Right cardiac atrium (tissue), 5 donors: Measurements from ENCODE around the gene EEF1AKMT2. TPM values are rescaled to one million over a fixed set of nuclear protein-coding genes. Genes with fewer than 3 reads are reported as not detected.
"Not testable (repeated sequence)": the region's sequence is repeated elsewhere in the genome, so short reads cannot be mapped to it uniquely, and the experiment has no call there.

Experiments
- ATAC-seq, 2 donors: fragments of 200-7000 bp; cut with Tn5 transposase; one replicate each; pipeline versions ENCODE4 v1.8.0 to v1.9.1; 2020; ENCODE audit warnings: moderate library complexity in 2 of 2, mild to moderate bottlenecking in 1 of 2
- DNase-seq, 3 donors: peaks; one replicate each; pipeline ENCODE4 v3.0.0-alpha.2; 2020
- H3K27ac ChIP-seq: one replicate; pipeline ENCODE4 v1.5.1; 2013; ENCODE audit warnings: mild to moderate bottlenecking, low read length, control low read depth, moderate library complexity
- H3K27me3 ChIP-seq: one replicate; pipeline ENCODE4 v1.6.1; 2013; ENCODE audit not compliant: control insufficient read depth, insufficient read depth
- H3K4me1 ChIP-seq: one replicate; pipeline ENCODE4 v1.6.1; 2013; ENCODE audit warnings: low read length; ENCODE audit not compliant: control insufficient read depth, insufficient read depth
- H3K4me3 ChIP-seq: one replicate; pipeline ENCODE4 v1.5.1; 2013; ENCODE audit warnings: low read length, control low read depth
- H3K9me3 ChIP-seq: one replicate; pipeline ENCODE4 v1.6.1; 2013; ENCODE audit warnings: low read length; ENCODE audit not compliant: control insufficient read depth
- WGBS: extraction: QIAGEN DNeasy Blood & Tissue Kit; methylation state at CpG from one replicate; pipeline ENCODE4 v1.1.7; 2013; 5-methylcytosine and 5-hydroxymethylcytosine counted together
- intact Hi-C, 4 donors: fragments of 100-400 bp; cut with DNase I; formaldehyde crosslinking; loops; one replicate each; pipeline versions ENCODE4 v1.11.0 to v1.14.0; 2022 to 2023
- long read RNA-seq, 4 donors: library from polyadenylated mRNA; unstranded; transcript quantifications; one replicate each; pipeline ENCODE4 v2.0.0, GENCODE V29; 2020 to 2021
- polyA plus RNA-seq: library from polyadenylated mRNA; stranded (reverse); fragments of 200-250 nt; gene quantifications from one replicate; pipeline ENCODE4 v1.2.3, GENCODE V29; 2013
- total RNA-seq, 4 donors: library from RNA; stranded (reverse); fragmentation: NEBNext Ultra II Directional; extraction: Animal tissue kit (Norgen Biotek cat#: 25700); gene quantifications; one replicate each; pipeline ENCODE4 v1.2.1, GENCODE V29; 2021
- donor health status: healthy with polysubstance abuse.
- donor health status: DM: no; HTN: yes; CAD: no.
- donor health status: DM: no; HTN: no; CAD: no.
- donor health status: DM: no; HTN: yes; CAD: no; lungs with severe emphysema.
- donor health status: DM: yes; HTN: yes; CAD: no.

The EEF1AKMT2 gene
- total RNA-seq (10 to 100 TPM; 10.6 to 14.5 (median 12.2) TPM), polyA plus RNA-seq (8.9 TPM)
- long read RNA-seq, donor 1, transcript EEF1AKMT2-201 (7 exons, 1,462 nt) = major isoform, 7 of 14 reads
- long read RNA-seq, donor 1, partial matches to known transcripts = 0 of 14 reads
- long read RNA-seq, donor 1, other reads (novel, unspliced or antisense) = 3 of 14 reads
- long read RNA-seq, donor 2, partial matches to known transcripts = 0 of 6 reads
- long read RNA-seq, donor 2, other reads (novel, unspliced or antisense) = 3 of 6 reads
- long read RNA-seq, donor 3, transcript EEF1AKMT2-202 (6 exons, 1,013 nt) = minor isoform, 6 of 37 reads
- long read RNA-seq, donor 3, transcript EEF1AKMT2-203 (7 exons, 3,587 nt) = minor isoform, 7 of 37 reads
- long read RNA-seq, donor 3, transcript EEF1AKMT2-201 (7 exons, 1,462 nt) = major isoform, 21 of 37 reads
- long read RNA-seq, donor 3, partial matches to known transcripts = 0 of 37 reads
- long read RNA-seq, donor 3, other reads (novel, unspliced or antisense) = 3 of 37 reads
- long read RNA-seq, donor 4, partial matches to known transcripts = 0 of 7 reads
- long read RNA-seq, donor 4, other reads (novel, unspliced or antisense) = 1 of 7 reads

DNA sequence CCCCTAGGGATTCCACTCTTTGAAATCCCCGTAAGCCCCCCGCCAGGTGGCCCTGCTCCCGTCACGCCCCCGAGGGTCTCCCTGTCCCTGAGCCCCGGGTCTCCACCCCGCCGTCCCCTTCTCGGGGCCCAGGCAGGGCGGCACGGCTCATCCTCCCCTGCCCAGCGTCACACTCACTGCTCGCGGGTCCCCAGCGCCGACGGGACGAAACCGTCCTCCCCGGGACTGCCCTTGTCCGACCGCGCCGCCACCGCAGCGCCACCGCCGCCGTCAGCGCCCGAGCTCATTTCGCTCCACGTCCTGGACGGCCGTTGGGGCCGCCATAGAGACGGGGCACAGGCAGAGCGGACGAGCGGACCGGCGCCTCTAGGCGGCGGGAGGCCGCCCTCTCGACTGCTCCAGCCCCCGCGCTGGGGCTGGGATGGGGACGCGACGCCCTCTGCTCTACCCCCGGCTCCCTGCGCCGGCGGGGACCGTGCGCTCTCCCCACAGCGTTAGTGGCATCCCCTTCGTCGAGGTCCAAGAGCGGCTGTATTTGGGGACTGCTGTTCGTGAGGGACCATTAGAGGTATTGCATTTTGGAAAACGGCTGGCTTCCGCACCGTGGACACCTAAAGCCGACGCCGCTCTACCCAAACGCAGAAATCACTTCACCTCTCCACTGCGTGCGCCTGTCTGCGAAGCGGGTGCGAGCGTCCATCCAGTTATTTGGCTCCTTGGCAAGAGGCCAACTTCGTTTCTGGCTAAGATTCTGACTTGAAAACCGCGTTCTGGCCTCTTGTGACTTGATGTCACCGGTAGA is at the start of gene EEF1AKMT2:
EEF1AKMT2 (minus strand) TSS at position 341 of the 802 bp plus-strand sequence; CDS start at position 287, 54 bp downstream.
- peak; percentile 98 to 99 for ATAC-seq
- Histone ChIP-seq H3K4me3 (peak within 1 kb of the TSS; percentile 80), H3K4me1 (no peaks in the 10 kb centered on the region), H3K9me3 (no peaks in the 10 kb centered on the region), H3K27ac (peak within 1 kb of the TSS; percentile 77), H3K27me3 (no peaks in the 10 kb centered on the region)
- under 1% methylated on average over 79 of the region's 79 CpGs for WGBS
- peak; percentile 88 to 95 (median 95) for DNase-seq
- intact Hi-C loops = no loop called here

DNA sequence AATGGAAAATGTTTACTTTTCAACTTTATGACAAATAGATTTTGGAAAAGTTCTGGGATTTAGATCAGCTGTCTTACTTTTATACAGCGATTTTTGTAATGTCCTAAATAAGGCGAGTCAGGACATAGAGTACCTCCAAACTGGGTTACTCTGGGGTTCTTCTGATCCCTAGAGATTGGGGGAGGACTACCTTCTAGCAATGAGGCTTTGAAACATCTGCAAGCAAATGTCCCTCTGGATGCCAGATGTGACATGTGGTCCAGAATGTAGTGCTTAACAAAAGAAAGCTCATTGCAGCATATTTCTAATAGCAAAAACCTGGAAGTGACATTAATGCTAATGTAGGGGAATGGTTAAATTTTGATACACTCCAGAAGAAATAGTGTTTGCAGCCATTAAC is 46.0 kb upstream of the EEF1AKMT2 start:
- Histone ChIP-seq H3K4me1 (no peaks in the 10 kb centered on the region), H3K27me3 (no peaks in the 10 kb centered on the region), H3K9me3 (no peaks in the 10 kb centered on the region), H3K4me3 (no peak overlapping the region), H3K27ac (no peak overlapping the region)
- WGBS = 93% methylated on average over 2 of the region's 2 CpGs
- ATAC-seq = no peak
- intact Hi-C loops = no loop called here
- DNase-seq = no peak

DNA sequence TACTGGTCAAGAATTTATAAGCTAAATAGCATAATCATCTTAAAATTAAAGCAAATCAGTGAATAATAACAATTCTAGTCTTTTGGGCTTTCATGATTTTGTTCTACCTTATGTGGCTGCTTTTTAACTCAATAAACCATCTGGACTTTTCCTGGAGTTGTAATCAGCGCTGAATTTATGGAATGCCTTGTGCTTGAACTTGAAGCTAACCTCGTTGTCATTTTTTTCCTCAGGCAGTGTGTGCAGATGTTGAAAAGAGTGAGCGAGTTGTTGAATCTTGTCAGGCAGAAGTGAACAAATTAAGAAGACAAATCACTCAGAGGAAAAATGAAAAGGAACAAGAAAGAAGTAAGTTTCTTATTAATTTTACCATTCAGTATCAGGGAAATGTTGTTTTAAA is 39.4 kb upstream of the EEF1AKMT2 start:
- no peak for DNase-seq
- no peak for ATAC-seq

DNA sequence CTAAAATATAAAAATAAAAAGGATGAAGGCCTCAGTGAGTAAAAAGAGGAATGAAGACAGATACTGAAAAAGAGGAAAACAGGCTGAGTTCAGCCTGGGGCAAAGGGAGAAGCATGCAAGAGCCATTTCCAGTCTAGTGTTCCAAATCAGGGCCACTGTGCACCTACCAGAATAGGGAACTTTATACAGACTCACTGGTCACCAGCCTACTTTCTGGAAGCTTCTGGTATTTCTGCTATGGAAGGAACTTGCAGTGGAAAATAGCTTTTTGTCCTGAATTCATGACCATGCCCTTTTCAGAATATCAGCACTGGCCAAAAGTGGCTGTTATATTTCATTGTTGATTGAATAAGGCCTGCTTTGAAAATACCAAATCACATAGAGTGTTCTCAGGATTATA is 38.8 kb upstream of the EEF1AKMT2 start:
- no peaks in the 10 kb centered on the region for H3K4me1 ChIP-seq
- no peak for ATAC-seq
- no peaks in the 10 kb centered on the region for H3K9me3 ChIP-seq
- H3K27ac ChIP-seq = no peak overlapping the region
- H3K4me3 ChIP-seq = no peak overlapping the region
- DNase-seq = no peak
- intact Hi-C loops = no loop called here
- H3K27me3 ChIP-seq = no peaks in the 10 kb centered on the region

More for the DNA sequence above, 39.4 kb upstream of the EEF1AKMT2 start:
- Histone ChIP-seq H3K27ac (no peak overlapping the region), H3K4me3 (no peak overlapping the region), H3K27me3 (no peaks in the 10 kb centered on the region), H3K9me3 (no peaks in the 10 kb centered on the region), H3K4me1 (no peaks in the 10 kb centered on the region)
- intact Hi-C loops = no loop called here
- WGBS = 73% methylated on average over 3 of the region's 3 CpGs

DNA sequence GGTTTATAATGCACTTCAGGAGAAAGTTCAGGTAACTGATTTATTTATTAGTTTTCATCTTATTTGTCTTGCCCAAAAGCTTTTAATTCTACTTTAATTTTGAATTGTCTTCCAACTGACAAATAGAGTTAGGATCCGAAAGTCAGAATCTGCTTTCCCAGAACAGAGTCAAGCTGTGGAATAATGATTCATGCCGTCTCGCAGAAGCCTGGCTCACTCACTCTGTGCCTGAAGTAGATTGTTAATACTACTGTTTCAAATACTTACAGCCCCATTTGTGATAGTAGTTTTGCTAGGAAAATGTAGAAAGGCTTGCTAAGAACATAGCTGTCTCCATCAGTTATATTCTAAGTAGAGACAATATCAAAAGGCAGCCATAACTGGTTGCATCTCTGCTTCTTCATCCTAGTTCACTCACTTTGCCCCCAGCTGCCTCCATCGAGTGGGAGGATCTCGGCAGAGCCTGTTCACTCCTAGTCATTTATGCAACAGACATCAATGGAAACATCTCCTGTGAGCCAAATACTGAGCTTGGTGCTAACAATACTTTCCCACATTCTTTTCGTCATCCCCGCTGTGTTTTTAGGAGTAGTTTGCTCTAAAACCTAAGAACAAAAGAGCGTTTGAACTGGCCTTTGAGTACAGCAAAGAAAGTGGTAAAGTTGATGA is 37.9 kb upstream of the EEF1AKMT2 start:
- Histone ChIP-seq H3K4me3 (no peak overlapping the region), H3K4me1 (no peaks in the 10 kb centered on the region), H3K9me3 (no peaks in the 10 kb centered on the region), H3K27me3 (no peaks in the 10 kb centered on the region), H3K27ac (no peak overlapping the region)
- DNase-seq (no peak), ATAC-seq (no peak)
- 88% methylated on average over 8 of the region's 8 CpGs for WGBS
- intact Hi-C loops = loop anchor here in 3 of 4 donors (5.0 to 10.0 kb wide), 2 partner anchors 295 to 297 kb away; no protein-coding TSS in a partner anchor

DNA sequence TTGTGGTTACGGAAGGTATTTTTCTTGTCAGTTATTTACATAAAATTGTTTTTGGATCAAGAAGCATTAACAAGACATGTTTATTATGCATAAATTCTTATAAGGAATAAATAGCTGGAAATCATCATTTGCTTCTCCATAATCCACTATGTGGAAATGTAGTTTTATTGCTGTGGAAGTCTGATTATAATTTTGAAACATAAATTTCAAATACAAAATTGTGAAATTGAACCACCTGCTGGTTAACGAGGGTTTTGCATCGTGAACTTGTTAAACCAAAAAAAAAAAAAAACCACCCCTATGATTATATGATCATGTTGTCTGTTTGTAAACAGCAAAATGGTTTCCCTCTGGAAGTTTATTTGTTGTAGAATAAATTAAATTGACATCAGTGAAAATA is 35.8 kb upstream of the EEF1AKMT2 start:
- ATAC-seq (no peak), DNase-seq (no peak)
- Histone ChIP-seq H3K27me3 (no peaks in the 10 kb centered on the region), H3K4me3 (no peak overlapping the region), H3K4me1 (no peaks in the 10 kb centered on the region), H3K27ac (no peak overlapping the region), H3K9me3 (no peaks in the 10 kb centered on the region)
- WGBS = 47% methylated on average over 3 of the region's 3 CpGs
- intact Hi-C loops = loop anchor here in 3 of 4 donors (5.0 to 10.0 kb wide), 2 partner anchors 293 to 295 kb away; no protein-coding TSS in a partner anchor

DNA sequence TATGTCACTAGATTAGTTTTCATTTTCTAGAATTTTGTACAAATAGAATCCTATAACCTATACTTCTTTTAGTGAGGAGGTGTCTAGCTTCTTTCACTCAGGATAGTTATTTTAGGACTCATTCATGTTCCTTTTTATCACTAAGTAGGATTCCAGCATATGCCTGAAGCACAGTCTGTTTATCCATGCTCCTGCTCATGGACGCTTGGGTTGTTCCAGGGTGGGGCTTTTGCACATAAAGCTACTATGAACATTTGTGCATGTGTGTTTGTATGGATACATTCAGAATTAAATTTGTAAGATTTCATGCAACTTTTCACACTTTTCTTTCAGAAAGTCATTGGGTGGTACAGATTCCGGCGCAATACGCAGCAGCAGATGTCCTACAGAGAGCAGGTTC is 34.6 kb upstream of the EEF1AKMT2 start:
- intact Hi-C loops = loop anchor here in 3 of 4 donors (5.0 to 10.0 kb wide), 2 partner anchors 291 to 294 kb away; no protein-coding TSS in a partner anchor
- no peak overlapping the region for H3K4me3 ChIP-seq
- H3K4me1 ChIP-seq = no peaks in the 10 kb centered on the region
- WGBS = 89% methylated on average over 4 of the region's 4 CpGs
- no peak for ATAC-seq
- no peaks in the 10 kb centered on the region for H3K9me3 ChIP-seq
- H3K27me3 ChIP-seq = no peaks in the 10 kb centered on the region
- DNase-seq = no peak
- H3K27ac ChIP-seq = no peak overlapping the region

DNA sequence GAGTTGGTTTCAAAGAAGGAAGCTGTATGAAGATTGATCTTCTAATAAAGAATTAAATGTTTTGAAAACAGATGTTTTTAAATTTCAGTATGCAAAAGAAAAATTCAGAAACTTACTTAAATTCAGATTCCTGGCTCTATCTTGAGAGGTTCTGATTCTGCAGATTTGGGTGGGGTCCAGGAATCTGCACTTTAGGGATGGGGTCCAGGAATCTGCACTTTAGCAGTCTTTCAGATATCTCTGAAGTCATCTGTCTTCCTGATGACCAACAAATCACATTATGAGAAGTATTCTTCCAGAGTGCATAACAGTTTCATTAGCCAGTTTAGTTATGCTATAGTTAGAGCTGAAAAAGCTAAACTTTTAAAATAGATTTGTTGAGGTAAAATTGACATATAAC is 34.0 kb upstream of the EEF1AKMT2 start:
- DNase-seq = no peak
- intact Hi-C loops = loop anchor here in 3 of 4 donors (5.0 to 10.0 kb wide), 2 partner anchors 291 to 293 kb away; no protein-coding TSS in a partner anchor
- no peak overlapping the region for H3K4me3 ChIP-seq
- ATAC-seq = no peak
- no peak overlapping the region for H3K27ac ChIP-seq
- no peaks in the 10 kb centered on the region for H3K9me3 ChIP-seq
- H3K27me3 ChIP-seq = no peaks in the 10 kb centered on the region
- H3K4me1 ChIP-seq = no peaks in the 10 kb centered on the region

DNA sequence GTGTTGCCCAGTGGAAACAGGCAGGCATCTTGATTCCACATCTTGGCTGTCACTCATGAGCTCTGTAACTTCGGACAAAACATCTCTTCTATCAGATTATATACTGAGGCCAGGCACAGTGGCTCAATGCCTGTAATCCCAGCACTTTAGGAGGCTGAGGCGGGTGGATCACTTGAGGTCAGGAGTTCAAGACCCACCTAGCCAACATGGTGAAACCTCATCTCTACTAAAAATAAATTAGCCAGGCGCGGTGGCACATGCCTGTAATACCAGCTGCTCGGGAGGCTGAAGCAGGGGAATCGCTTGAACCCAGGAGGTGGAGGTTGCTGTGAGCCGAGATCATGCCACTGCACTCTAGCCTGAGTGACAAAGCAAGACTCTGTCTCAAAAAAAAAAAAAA is 33.2 kb upstream of the EEF1AKMT2 start:
- H3K27ac ChIP-seq, ATAC-seq, DNase-seq, H3K9me3 ChIP-seq, H3K4me1 ChIP-seq, H3K4me3 ChIP-seq, H3K27me3 ChIP-seq: not testable (repeated sequence)
- intact Hi-C loops = loop anchor here (5.0 to 10.0 kb wide), 2 partner anchors 290 to 293 kb away; no protein-coding TSS in a partner anchor
- WGBS = 87% methylated on average over 7 of the region's 7 CpGs

DNA sequence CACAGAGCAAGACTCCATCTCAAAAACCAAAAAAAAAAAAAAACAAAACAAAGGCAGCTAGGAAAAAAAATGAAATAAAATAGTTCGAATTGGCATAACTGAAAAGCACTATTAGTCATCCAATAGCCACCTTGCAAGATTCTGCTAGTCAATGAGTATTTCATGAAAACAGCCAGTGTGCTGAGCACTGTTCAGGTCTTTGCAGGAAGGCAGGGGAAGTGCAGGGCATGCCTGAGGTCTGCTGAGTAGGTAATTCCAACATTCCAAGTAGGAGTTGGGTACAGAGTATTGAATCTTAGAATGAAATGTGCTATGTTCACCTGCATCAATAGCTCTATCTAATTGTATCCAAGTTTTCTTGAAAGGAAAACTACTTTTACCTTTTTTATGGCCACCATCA is 32.8 kb upstream of the EEF1AKMT2 start:
- H3K4me3 ChIP-seq = no peak overlapping the region
- no peaks in the 10 kb centered on the region for H3K9me3 ChIP-seq
- WGBS = 94% methylated on average over 1 of the region's 1 CpG
- no peak overlapping the region for H3K27ac ChIP-seq
- H3K4me1 ChIP-seq = no peaks in the 10 kb centered on the region
- ATAC-seq (no peak), DNase-seq (no peak)
- intact Hi-C loops = loop anchor here in 3 of 4 donors (5.0 to 10.0 kb wide), 2 partner anchors 290 to 292 kb away; no protein-coding TSS in a partner anchor
- no peaks in the 10 kb centered on the region for H3K27me3 ChIP-seq
